ENCODE data around the gene NUDT22.

- TF ChIP-seq EP300 (conservative IDR thresholded peaks at IDR 0.05; ENCODE audit: poor library complexity, severe bottlenecking): no peak
- TF ChIP-seq CTCF (IDR thresholded peaks at IDR 0.05; ENCODE audit: poor library complexity, severe bottlenecking): no peak
- TF ChIP-seq RAD21 (conservative IDR thresholded peaks at IDR 0.05): no peak
- TF ChIP-seq EZH2 (IDR thresholded peaks at IDR 0.05; ENCODE audit: borderline replicate concordance, insufficient read depth, low read length, poor library complexity, severe bottlenecking): no peak
- TF ChIP-seq POLR2AphosphoS5 (IDR thresholded peaks at IDR 0.05): no peak
- TF ChIP-seq TAF1 (IDR thresholded peaks at IDR 0.05; ENCODE audit: low read depth): no peak
- TF ChIP-seq REST (IDR thresholded peaks at IDR 0.05; ENCODE audit: borderline replicate concordance): no peak
Observed at GRCh38 chr11:64238076-64238475, 12.0 kb downstream of the NUDT22 start.

All from neural cell (in vitro differentiated cells).